K562 (cell line): ENCODE data around the gene ERP27. TPM values are rescaled to one million over a fixed set of nuclear protein-coding genes. Genes with fewer than 3 reads are reported as not detected.

ENCODE experiments used
- ATAC-seq: fragments of 200-7000 bp; cut with Tn5 transposase; 3 replicates; pipeline ENCODE4 v1.9.1; 2020; ENCODE audit warnings: moderate library complexity
- BruUV-seq: library from RNA; stranded (reverse); fragments of 400-500 nt; replicated peaks from 2 replicates; lab custom pipeline; 2021; lab: Mats Ljungman, UMichigan
- CTCF ChIA-PET: fragments of 300-600 bp; formaldehyde crosslinking; extraction: SDS; loops from one replicate; lab custom pipeline; 2021; ENCODE audit warnings: low intra/inter-chr PET ratio; lab: Yijun Ruan, JAX
- POLR2A ChIA-PET: fragments of 300-600, 350-650 bp; sonication (Branson Sonifier 250); formaldehyde crosslinking; extraction: SDS; loops from one replicate; lab custom pipeline; 2021; ENCODE audit warnings: antibody characterized with exemption, inconsistent platforms; lab: Yijun Ruan, JAX
- DNase-seq, 4 experiments: peaks; one replicate each; pipeline versions ENCODE4 v3.0.0 to v3.0.0-alpha.2; 2011 to 2018; ENCODE audit warnings: low spot score in 3 of 4, mixed read lengths in 3 of 4; ENCODE audit errors: extremely low read depth in 1 of 4
- FAIRE-seq: peaks from 2 replicates; lab custom pipeline; 2011; peaks lifted over from hg19 to GRCh38; lab: Jason Lieb, UNC
- H2AFZ ChIP-seq: 2 replicates; pipeline ENCODE4 v1.6.0; 2011; ENCODE audit warnings: low read depth, low read length, control low read depth, inconsistent platforms
- H3K27ac ChIP-seq: fragments of 200-600 bp; 3 replicates; pipeline ENCODE4 v1.8.0; 2011; ENCODE audit warnings: low read depth, mild to moderate bottlenecking, control low read depth, inconsistent platforms, low read length, moderate library complexity, mixed read lengths; ENCODE audit errors: extremely low read depth
- H3K27me3 ChIP-seq, 2 experiments: fragments of 300-600 bp in 1 of 2; 2 replicates in 1 of 2; 3 replicates in 1 of 2; pipeline versions ENCODE4 v1.6.0 to v1.8.0; 2011; ENCODE audit warnings: inconsistent platforms in 2 of 2, low read length in 2 of 2, mild to moderate bottlenecking in 1 of 2, mixed read lengths in 1 of 2, moderate library complexity in 1 of 2; ENCODE audit not compliant: control insufficient read depth in 2 of 2, insufficient read depth in 2 of 2
- H3K36me3 ChIP-seq: fragments of 300-600 bp; 3 replicates; pipeline ENCODE4 v1.8.0; 2011; ENCODE audit warnings: mild to moderate bottlenecking, low read length, inconsistent platforms; ENCODE audit not compliant: control insufficient read depth, insufficient read depth
- H3K4me1 ChIP-seq, 2 experiments: fragments of 200-600 bp in 1 of 2; replicated peaks in 1 of 2; 2 replicates in 1 of 2; 3 replicates in 1 of 2; pipeline versions ENCODE4 v1.5.1 to v1.8.0; 2011; ENCODE audit warnings: inconsistent platforms in 2 of 2, low read length in 2 of 2, mild to moderate bottlenecking in 1 of 2, mixed read lengths in 1 of 2, moderate library complexity in 1 of 2; ENCODE audit not compliant: control insufficient read depth in 2 of 2, insufficient read depth in 2 of 2
- H3K4me2 ChIP-seq: 2 replicates; pipeline ENCODE4 v1.6.1; 2011; ENCODE audit warnings: low read length, control low read depth, inconsistent platforms, mixed read lengths; ENCODE audit not compliant: insufficient read depth
- H3K4me3 ChIP-seq: fragments of 200-600 bp; sonication (generic), shearing (Covaris generic); 2 replicates; pipeline ENCODE4 v1.5.1; 2016; ENCODE audit warnings: control low read depth, inconsistent platforms
- H3K79me2 ChIP-seq: fragments of 200-600 bp; 3 replicates; pipeline ENCODE4 v1.8.0; 2011; ENCODE audit warnings: low read length, inconsistent platforms; ENCODE audit not compliant: control insufficient read depth, insufficient read depth
- H3K9ac ChIP-seq, 2 experiments: 2 replicates each; pipeline versions ENCODE4 v1.6.0 to v1.6.1; 2011; ENCODE audit warnings: low read depth in 2 of 2, low read length in 2 of 2, control low read depth in 1 of 2, inconsistent platforms in 1 of 2, mild to moderate bottlenecking in 1 of 2, mixed read lengths in 1 of 2; ENCODE audit not compliant: insufficient read depth in 1 of 2
- H3K9me1 ChIP-seq: one replicate; pipeline ENCODE4 v1.6.0; 2011; ENCODE audit warnings: inconsistent platforms, mild to moderate bottlenecking, low read length, moderate library complexity; ENCODE audit not compliant: control insufficient read depth, insufficient read depth
- H3K9me3 ChIP-seq: replicated peaks from 2 replicates; pipeline ENCODE4 v1.5.1; 2011; ENCODE audit warnings: low read depth, low read length, inconsistent platforms; ENCODE audit not compliant: control insufficient read depth, insufficient read depth
- H4K20me1 ChIP-seq: replicated peaks from 2 replicates; pipeline ENCODE4 v1.6.1; 2011; ENCODE audit warnings: low read length, inconsistent platforms, mixed read lengths; ENCODE audit not compliant: control insufficient read depth, insufficient read depth
- EP400 ChIP-seq: fragments of 450-650 bp; IDR thresholded peaks from 2 replicates; pipeline ENCODE4 v1.6.1; 2017; ENCODE audit warnings: antibody characterized with exemption, mild to moderate bottlenecking, moderate library complexity
- NFE2 ChIP-seq: IDR thresholded peaks from 2 replicates; pipeline ENCODE4 v1.6.1; 2014; ENCODE audit warnings: antibody characterized with exemption, low read depth
- TAF9B ChIP-seq: fragments of 450-650 bp; IDR thresholded peaks from 2 replicates; pipeline ENCODE4 v1.6.1; 2018; ENCODE audit warnings: mild to moderate bottlenecking; ENCODE audit not compliant: partially characterized antibody
- XRCC4 ChIP-seq: IDR thresholded peaks from one replicate; pipeline ENCODE4 v1.6.1; 2011; ENCODE audit not compliant: insufficient read depth, insufficient read length; ENCODE audit errors: extremely low read depth
- ZFP36 ChIP-seq: fragments of 150-350 bp; IDR thresholded peaks from 2 replicates; pipeline ENCODE4 v1.6.1; 2018; ENCODE audit warnings: low read length, low read depth; ENCODE audit not compliant: partially characterized antibody
- ZNF583 ChIP-seq: fragments of 250-450 bp; sonication (Bioruptor Pico); IDR thresholded peaks from 2 replicates; pipeline ENCODE4 v1.4.0; 2020
- WGBS: fragments of 100-300 bp; shearing (Covaris generic); methylation state at CpG from one replicate; pipeline ENCODE4 v1.1.6; 2016; ENCODE audit warnings: low coverage, mixed read lengths; ENCODE audit not compliant: insufficient coverage; ENCODE audit errors: missing lambda C conversion rate; 5-methylcytosine and 5-hydroxymethylcytosine counted together
- in situ Hi-C: fragments of 300-500 bp; cut with MboI; formaldehyde crosslinking; loops from 4 replicates; pipeline ENCODE4 v1.15.0; 2018; ENCODE audit warnings: inconsistent platforms, mixed read lengths
- intact Hi-C: fragments of 100-400 bp; cut with micrococcal nuclease; formaldehyde crosslinking; loops from 2 replicates; pipeline ENCODE4 v1.14.2; 2022
- polyA plus RNA-seq, 8 experiments: library from polyadenylated mRNA; depleted of rRNA in 4 of 8; stranded (reverse) in 5 of 8; unstranded in 3 of 8; fragments of >200 nt; fragmentation: Nextera tagmentation in 2 of 8; fragmentation: Illumina TruSeq in 1 of 8; extraction: Ambion mirVana in 2 of 8; extraction: Trizol in 1 of 8; gene quantifications; 2 replicates each; pipeline versions ENCODE4 v1.2.1 to v1.2.3, GENCODE V29; 2011 to 2014; ENCODE audit warnings: inconsistent platforms in 1 of 8, missing spikeins in 1 of 8
- total RNA-seq, 7 experiments: library from RNA; depleted of rRNA in 6 of 7; stranded (reverse); fragments of >200 nt in 6 of 7; fragmentation: Illumina TruSeq in 2 of 7; extraction: Trizol in 2 of 7; gene quantifications; 2 replicates each; pipeline versions ENCODE4 v1.2.1 to v1.2.3, GENCODE V29; 2011 to 2021; ENCODE audit warnings: low replicate concordance in 1 of 7
- TF ChIP-seq, protein P1 (sequence below), 2 experiments: fragments of 150-350 bp in 1 of 2; IDR thresholded peaks; 2 replicates each; pipeline ENCODE4 v1.6.1; 2012 to 2016; ENCODE audit warnings: low read depth in 2 of 2, low read length in 2 of 2, mild to moderate bottlenecking in 1 of 2, moderate library complexity in 1 of 2
- TF ChIP-seq, protein P2 (sequence below): sonication (generic); formaldehyde crosslinking; IDR thresholded peaks from 2 replicates; pipeline ENCODE4 v1.8.1; 2023; ENCODE audit warnings: mild to moderate bottlenecking, missing genetic modification reagents
- TF ChIP-seq, protein P3 (sequence below): sonication (generic); formaldehyde crosslinking; IDR thresholded peaks from 2 replicates; pipeline ENCODE4 v1.8.1; 2023; ENCODE audit warnings: mild to moderate bottlenecking, missing genetic modification reagents
- TF ChIP-seq, protein P4 (sequence below): fragments of 450-650 bp; IDR thresholded peaks from 2 replicates; pipeline ENCODE4 v1.7.1; 2018; ENCODE audit warnings: mild to moderate bottlenecking, low read depth; ENCODE audit not compliant: partially characterized antibody

ERP27 gene
- total and polyA plus RNA-seq, 9 of the 15 experiments (the other 6 are each of a cell fraction or from before 2014, with no cell fraction given), result 0.07 to 0.27 (median 0.11) TPM; not detected in 6

DNA sequence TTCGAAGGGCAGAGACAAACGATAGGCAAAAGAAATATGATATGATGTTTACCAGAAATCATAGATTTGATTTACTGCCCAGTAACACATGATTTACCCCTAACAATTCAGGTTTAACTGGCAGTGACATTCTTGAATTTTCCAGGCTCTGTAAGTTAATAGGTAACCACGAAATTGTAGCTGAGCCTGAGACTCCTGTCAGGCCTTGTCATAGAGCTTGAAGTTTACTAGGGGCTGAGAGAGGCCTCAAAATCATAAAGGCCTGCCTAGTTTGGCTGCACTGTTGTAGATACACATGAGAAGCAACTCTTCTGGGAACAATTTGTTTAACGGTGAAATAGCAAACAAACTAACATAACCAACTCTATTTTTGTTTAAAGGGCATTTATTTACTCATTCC is 3.3 kb downstream of the ERP27 start (continued):
- TF ChIP-seq, protein P1, sequence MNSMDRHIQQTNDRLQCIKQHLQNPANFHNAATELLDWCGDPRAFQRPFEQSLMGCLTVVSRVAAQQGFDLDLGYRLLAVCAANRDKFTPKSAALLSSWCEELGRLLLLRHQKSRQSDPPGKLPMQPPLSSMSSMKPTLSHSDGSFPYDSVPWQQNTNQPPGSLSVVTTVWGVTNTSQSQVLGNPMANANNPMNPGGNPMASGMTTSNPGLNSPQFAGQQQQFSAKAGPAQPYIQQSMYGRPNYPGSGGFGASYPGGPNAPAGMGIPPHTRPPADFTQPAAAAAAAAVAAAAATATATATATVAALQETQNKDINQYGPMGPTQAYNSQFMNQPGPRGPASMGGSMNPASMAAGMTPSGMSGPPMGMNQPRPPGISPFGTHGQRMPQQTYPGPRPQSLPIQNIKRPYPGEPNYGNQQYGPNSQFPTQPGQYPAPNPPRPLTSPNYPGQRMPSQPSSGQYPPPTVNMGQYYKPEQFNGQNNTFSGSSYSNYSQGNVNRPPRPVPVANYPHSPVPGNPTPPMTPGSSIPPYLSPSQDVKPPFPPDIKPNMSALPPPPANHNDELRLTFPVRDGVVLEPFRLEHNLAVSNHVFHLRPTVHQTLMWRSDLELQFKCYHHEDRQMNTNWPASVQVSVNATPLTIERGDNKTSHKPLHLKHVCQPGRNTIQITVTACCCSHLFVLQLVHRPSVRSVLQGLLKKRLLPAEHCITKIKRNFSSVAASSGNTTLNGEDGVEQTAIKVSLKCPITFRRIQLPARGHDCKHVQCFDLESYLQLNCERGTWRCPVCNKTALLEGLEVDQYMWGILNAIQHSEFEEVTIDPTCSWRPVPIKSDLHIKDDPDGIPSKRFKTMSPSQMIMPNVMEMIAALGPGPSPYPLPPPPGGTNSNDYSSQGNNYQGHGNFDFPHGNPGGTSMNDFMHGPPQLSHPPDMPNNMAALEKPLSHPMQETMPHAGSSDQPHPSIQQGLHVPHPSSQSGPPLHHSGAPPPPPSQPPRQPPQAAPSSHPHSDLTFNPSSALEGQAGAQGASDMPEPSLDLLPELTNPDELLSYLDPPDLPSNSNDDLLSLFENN (IDR thresholded peaks at IDR 0.05; ENCODE audit: low read depth in 2 of 2, low read length in 2 of 2), result no peak
- TF ChIP-seq ZNF583, result no peak

DNA sequence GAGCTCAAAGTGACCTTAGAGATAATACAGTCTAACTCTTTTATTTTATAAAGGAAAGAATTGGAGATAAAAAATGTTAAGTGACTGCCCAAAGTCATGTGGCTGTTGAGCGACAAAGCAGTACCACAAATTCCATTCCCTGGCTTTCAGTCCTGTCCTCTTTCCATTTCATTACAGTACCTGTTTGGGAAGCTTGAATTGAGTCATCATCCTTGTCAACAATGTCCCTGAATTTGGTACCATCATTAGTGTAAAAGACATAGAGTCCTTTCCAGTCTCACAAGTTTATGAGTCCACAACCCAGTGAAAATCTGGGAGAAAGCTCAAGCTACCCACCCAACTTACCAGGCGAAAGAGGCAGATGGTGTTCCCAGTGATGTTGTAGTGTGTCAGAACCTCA is 3.8 kb downstream of the ERP27 start:
- ATAC-seq (no peak), DNase-seq (no peak), FAIRE-seq (no peak)
- Histone ChIP-seq H3K4me3 (no peak overlapping the region), H3K27me3 (no peaks in the 10 kb centered on the region), H3K4me1 (no peaks in the 10 kb centered on the region; a peak in 1 of 5 replicates), H3K36me3 (no peaks in the 10 kb centered on the region), H3K79me2 (no peaks in the 10 kb centered on the region), H3K9ac (no peak overlapping the region), H2AFZ (no peak overlapping the region), H3K9me3 (no peaks in the 10 kb centered on the region), H3K27ac (no peak overlapping the region), H3K4me2 (no peak overlapping the region), H3K9me1 (no peaks in the 10 kb centered on the region), H4K20me1 (no peaks in the 10 kb centered on the region)
- intact Hi-C loops, result no loop called here
- in situ Hi-C loops, result no loop called here
- no TSS peak for BruUV-seq
- WGBS, result 11% methylated on average over 2 of the region's 2 CpGs
- CTCF ChIA-PET, result no interaction called here
- POLR2A ChIA-PET, result no interaction called here
- TF ChIP-seq ZFP36 (no peak), XRCC4 (no peak), TAF9B (no peak), NFE2 (no peak), EP400 (no peak)
- TF ChIP-seq, protein P2, sequence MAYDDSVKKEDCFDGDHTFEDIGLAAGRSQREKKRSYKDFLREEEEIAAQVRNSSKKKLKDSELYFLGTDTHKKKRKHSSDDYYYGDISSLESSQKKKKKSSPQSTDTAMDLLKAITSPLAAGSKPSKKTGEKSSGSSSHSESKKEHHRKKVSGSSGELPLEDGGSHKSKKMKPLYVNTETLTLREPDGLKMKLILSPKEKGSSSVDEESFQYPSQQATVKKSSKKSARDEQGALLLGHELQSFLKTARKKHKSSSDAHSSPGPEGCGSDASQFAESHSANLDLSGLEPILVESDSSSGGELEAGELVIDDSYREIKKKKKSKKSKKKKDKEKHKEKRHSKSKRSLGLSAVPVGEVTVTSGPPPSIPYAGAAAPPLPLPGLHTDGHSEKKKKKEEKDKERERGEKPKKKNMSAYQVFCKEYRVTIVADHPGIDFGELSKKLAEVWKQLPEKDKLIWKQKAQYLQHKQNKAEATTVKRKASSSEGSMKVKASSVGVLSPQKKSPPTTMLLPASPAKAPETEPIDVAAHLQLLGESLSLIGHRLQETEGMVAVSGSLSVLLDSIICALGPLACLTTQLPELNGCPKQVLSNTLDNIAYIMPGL (CRISPR knock-in tag), result no peak
- TF ChIP-seq, protein P3, sequence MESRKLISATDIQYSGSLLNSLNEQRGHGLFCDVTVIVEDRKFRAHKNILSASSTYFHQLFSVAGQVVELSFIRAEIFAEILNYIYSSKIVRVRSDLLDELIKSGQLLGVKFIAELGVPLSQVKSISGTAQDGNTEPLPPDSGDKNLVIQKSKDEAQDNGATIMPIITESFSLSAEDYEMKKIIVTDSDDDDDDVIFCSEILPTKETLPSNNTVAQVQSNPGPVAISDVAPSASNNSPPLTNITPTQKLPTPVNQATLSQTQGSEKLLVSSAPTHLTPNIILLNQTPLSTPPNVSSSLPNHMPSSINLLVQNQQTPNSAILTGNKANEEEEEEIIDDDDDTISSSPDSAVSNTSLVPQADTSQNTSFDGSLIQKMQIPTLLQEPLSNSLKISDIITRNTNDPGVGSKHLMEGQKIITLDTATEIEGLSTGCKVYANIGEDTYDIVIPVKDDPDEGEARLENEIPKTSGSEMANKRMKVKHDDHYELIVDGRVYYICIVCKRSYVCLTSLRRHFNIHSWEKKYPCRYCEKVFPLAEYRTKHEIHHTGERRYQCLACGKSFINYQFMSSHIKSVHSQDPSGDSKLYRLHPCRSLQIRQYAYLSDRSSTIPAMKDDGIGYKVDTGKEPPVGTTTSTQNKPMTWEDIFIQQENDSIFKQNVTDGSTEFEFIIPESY (CRISPR knock-in tag), result no peak
- TF ChIP-seq, protein P4, sequence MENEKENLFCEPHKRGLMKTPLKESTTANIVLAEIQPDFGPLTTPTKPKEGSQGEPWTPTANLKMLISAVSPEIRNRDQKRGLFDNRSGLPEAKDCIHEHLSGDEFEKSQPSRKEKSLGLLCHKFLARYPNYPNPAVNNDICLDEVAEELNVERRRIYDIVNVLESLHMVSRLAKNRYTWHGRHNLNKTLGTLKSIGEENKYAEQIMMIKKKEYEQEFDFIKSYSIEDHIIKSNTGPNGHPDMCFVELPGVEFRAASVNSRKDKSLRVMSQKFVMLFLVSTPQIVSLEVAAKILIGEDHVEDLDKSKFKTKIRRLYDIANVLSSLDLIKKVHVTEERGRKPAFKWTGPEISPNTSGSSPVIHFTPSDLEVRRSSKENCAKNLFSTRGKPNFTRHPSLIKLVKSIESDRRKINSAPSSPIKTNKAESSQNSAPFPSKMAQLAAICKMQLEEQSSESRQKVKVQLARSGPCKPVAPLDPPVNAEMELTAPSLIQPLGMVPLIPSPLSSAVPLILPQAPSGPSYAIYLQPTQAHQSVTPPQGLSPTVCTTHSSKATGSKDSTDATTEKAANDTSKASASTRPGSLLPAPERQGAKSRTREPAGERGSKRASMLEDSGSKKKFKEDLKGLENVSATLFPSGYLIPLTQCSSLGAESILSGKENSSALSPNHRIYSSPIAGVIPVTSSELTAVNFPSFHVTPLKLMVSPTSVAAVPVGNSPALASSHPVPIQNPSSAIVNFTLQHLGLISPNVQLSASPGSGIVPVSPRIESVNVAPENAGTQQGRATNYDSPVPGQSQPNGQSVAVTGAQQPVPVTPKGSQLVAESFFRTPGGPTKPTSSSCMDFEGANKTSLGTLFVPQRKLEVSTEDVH, result no peak
